Measurements from ENCODE around the gene POGZ.

- TF ChIP-seq GLIS3 (CRISPR knock-in tag; IDR thresholded peaks at IDR 0.05) (no peak), PATZ1 (CRISPR knock-in tag; IDR thresholded peaks at IDR 0.05; ENCODE audit: borderline replicate concordance) (no peak)
Observed at GRCh38 chr1:151416231-151416630, 43.1 kb downstream of the POGZ start.

All from SK-N-SH treated with all-trans-retinoic acid at 6 μM for 48 hours (cell line).